ENCODE results near the gene IRF2BP1.
"Not testable (repeated sequence)": the region's sequence is repeated elsewhere in the genome, so short reads cannot be mapped to it uniquely, and the experiment has no call there.

IRF2BP1 gene

GRCh38 chr19:45901912-45902650, 16.1 kb upstream of the IRF2BP1 start, which contains the start of gene MYPOP:
Gene MYPOP, minus strand, starts transcription at chr19:45902613. Its CDS starts 840 bp downstream, at chr19:45901773.
- DNase-seq, result no peak

- peak; percentile 42 for DNase-seq
Measured at GRCh38 chr19:45901432-45901911, 15.5 kb upstream of the IRF2BP1 start.

- DNase-seq, result no peak
Measured at GRCh38 chr19:45900738-45901431, 14.9 kb upstream of the IRF2BP1 start.

- no peak for DNase-seq
Measured at GRCh38 chr19:45899919-45900589, 14.1 kb upstream of the IRF2BP1 start.

GRCh38 chr19:45899253-45899652, 13.3 kb upstream of the IRF2BP1 start:
- no peak for DNase-seq

GRCh38 chr19:45897261-45897812, 11.4 kb upstream of the IRF2BP1 start:
- DNase-seq, result no peak

GRCh38 chr19:45895983-45896599, 10.2 kb upstream of the IRF2BP1 start:
- DNase-seq, result not testable (repeated sequence)

GRCh38 chr19:45895519-45895972, 9.6 kb upstream of the IRF2BP1 start:
- no peak for DNase-seq

GRCh38 chr19:45890877-45891276, 4.9 kb upstream of the IRF2BP1 start:
- no peak for DNase-seq

- DNase-seq, result no peak
Measured at GRCh38 chr19:45889210-45889885, 3.4 kb upstream of the IRF2BP1 start.

- DNase-seq, result no peak
Measured at GRCh38 chr19:45887200-45887710, 1.3 kb upstream of the IRF2BP1 start.

GRCh38 chr19:45886427-45887199, 672 bp upstream of the IRF2BP1 start:
- peak; percentile 95 for DNase-seq

GRCh38 chr19:45884682-45885555, 1.0 kb downstream of the IRF2BP1 start:
- no peak for DNase-seq

- DNase-seq, result no peak
Measured at GRCh38 chr19:45883881-45884681, 1.9 kb downstream of the IRF2BP1 start.

- DNase-seq, result no peak
Measured at GRCh38 chr19:45883586-45883880, 2.4 kb downstream of the IRF2BP1 start.

- peak; percentile 91 for DNase-seq
Measured at GRCh38 chr19:45882652-45883585, 3.0 kb downstream of the IRF2BP1 start.

- no peak for DNase-seq
Measured at GRCh38 chr19:45881909-45882528, 3.9 kb downstream of the IRF2BP1 start.

All from activated CD4-positive, alpha-beta T cell treated with anti-CD3 and anti-CD28 coated beads, Interleukin-2, Interleukin-6, amounts not matched to agents 100 ng/mL and 50 ng/mL, durations not matched to agents 16 hours and 8 hours (primary cell).